ENCODE measurements around the gene GMEB1.

DNA sequence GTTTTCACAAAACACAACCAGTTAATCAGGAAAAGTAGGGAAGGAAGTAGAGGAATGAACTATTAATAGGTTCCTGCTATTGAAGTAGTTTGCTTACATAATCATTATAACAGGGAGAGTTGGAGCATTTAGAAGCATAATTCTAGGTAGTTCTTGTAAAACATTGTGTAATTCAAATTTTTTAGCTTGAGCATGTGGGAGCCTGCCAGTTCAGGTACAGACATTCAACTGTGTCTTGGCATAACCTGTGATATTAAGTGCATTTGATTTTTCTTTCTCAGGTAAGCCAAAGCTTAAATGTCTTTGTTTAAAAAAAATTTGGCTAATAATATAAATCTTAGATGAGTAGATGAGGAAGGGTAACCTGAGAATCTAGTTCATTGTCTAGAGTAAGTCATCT is 71.5 kb downstream of the GMEB1 start:
- TF ChIP-seq EZH2 (IDR thresholded peaks at IDR 0.05; ENCODE audit: insufficient read depth, poor library complexity, severe bottlenecking) = no peak
- no peak for TF ChIP-seq EZH2phosphoT487 (IDR thresholded peaks at IDR 0.05; ENCODE audit: insufficient read depth, low read depth)
